Neural cell (in vitro differentiated cells): ENCODE results near the gene GLTPD2.

Experiments used
- EZH2 ChIP-seq: fragments of 200-600, 300-800 bp; shearing (Covaris generic), sonication (generic); IDR thresholded peaks from 2 replicates; pipeline ENCODE4 v1.6.1; 2014; ENCODE audit warnings: antibody characterized with exemption, low read length, borderline replicate concordance, mild to moderate bottlenecking; ENCODE audit not compliant: insufficient read depth, poor library complexity, severe bottlenecking
- TF ChIP-seq, protein P1 (sequence below): fragments of 450-650 bp; IDR thresholded peaks from 2 replicates; pipeline ENCODE4 v1.5.1; 2014; ENCODE audit warnings: antibody characterized with exemption, mild to moderate bottlenecking, moderate library complexity; ENCODE audit not compliant: poor library complexity, severe bottlenecking

DNA sequence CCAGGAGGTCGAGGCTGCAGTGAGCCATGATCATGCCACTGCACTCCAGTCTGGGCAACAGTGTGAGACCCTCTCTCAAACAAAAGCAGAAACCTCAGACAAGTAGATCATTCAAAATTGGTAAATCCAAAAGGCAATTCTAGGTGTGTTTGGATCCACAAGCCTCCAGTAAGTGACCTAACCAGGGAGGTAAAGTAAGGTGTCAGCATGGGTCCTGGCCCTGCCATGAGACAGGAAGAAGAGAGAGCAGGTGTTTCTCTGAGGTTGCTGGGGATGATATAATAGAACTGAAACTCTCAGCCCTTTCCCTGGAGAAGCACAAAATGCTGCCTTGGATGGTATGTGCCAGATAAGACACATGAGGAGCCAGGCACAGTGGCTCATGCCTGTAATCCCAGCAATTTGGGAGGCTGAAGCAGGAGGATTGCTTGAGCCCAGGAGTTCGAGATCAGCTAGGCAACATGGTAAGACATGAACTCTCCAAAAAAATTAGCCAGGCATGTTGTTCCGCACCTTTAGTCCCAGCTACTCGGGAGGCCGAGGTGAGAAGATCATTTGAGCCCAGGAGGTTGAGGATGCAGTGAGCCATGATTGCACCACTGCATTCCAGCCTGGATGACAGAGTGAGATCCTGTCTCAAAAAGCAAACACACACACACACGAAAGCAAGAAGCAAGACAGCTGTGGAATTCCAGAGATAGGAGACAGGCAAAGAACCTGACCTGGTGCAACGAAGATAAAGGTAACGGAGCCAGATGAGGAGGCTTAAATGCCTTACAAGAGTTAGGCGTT lies 10.6 kb upstream of the GLTPD2 start:
- TF ChIP-seq, protein P1, sequence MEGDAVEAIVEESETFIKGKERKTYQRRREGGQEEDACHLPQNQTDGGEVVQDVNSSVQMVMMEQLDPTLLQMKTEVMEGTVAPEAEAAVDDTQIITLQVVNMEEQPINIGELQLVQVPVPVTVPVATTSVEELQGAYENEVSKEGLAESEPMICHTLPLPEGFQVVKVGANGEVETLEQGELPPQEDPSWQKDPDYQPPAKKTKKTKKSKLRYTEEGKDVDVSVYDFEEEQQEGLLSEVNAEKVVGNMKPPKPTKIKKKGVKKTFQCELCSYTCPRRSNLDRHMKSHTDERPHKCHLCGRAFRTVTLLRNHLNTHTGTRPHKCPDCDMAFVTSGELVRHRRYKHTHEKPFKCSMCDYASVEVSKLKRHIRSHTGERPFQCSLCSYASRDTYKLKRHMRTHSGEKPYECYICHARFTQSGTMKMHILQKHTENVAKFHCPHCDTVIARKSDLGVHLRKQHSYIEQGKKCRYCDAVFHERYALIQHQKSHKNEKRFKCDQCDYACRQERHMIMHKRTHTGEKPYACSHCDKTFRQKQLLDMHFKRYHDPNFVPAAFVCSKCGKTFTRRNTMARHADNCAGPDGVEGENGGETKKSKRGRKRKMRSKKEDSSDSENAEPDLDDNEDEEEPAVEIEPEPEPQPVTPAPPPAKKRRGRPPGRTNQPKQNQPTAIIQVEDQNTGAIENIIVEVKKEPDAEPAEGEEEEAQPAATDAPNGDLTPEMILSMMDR, result no peak
- TF ChIP-seq EZH2, result no peak
